GM18858 (cell line): ENCODE results near the gene C1GALT1.

Experiments used
- ATAC-seq: cut with Tn5 transposase; IDR thresholded peaks from one replicate; pipeline ENCODE4 v1.9.1; 2021; ENCODE audit not compliant: unreplicated experiment

The C1GALT1 gene

GRCh38 chr7:7265081-7266075 is 83.0 kb downstream of the C1GALT1 start:
- no peak for ATAC-seq

- no peak for ATAC-seq
Measured at GRCh38 chr7:7266257-7266881, 84.0 kb downstream of the C1GALT1 start.

GRCh38 chr7:7271094-7271874 is 88.9 kb downstream of the C1GALT1 start:
- no peak for ATAC-seq

- ATAC-seq, result no peak
Measured at GRCh38 chr7:7272294-7272693, 90.0 kb downstream of the C1GALT1 start.

GRCh38 chr7:7274782-7275181 is 92.4 kb downstream of the C1GALT1 start:
- no peak for ATAC-seq

- ATAC-seq, result no peak
Measured at GRCh38 chr7:7276161-7276560, 93.8 kb downstream of the C1GALT1 start.

GRCh38 chr7:7290429-7291122 is 108.2 kb downstream of the C1GALT1 start:
- no peak for ATAC-seq

GRCh38 chr7:7292085-7292484 is 109.7 kb downstream of the C1GALT1 start:
- ATAC-seq, result no peak

GRCh38 chr7:7292608-7293007 is 110.3 kb downstream of the C1GALT1 start:
- no peak for ATAC-seq

- ATAC-seq, result no peak
Measured at GRCh38 chr7:7293092-7293491, 110.7 kb downstream of the C1GALT1 start.

- no peak for ATAC-seq
Measured at GRCh38 chr7:7294911-7295310, 112.6 kb downstream of the C1GALT1 start.
